Loucy (cell line): ENCODE measurements around the gene SLC13A1.

Experiments
- H2AFZ ChIP-seq: fragments of 200-600 bp; sonication (generic); 2 replicates; pipeline ENCODE4 v1.6.0; 2016; ENCODE audit warnings: antibody characterized with exemption, mild to moderate bottlenecking, low read length, moderate library complexity
- H3F3A ChIP-seq: fragments of 200-600 bp; 2 replicates; pipeline ENCODE4 v1.6.0; 2016; ENCODE audit warnings: antibody characterized with exemption, low read depth, mild to moderate bottlenecking
- H3K27me3 ChIP-seq: fragments of 200-600 bp; sonication (generic); 2 replicates; pipeline ENCODE4 v1.6.1; 2014; ENCODE audit warnings: low read length, mild to moderate bottlenecking; ENCODE audit not compliant: insufficient read depth, poor library complexity, severe bottlenecking
- H3K36me3 ChIP-seq: fragments of 200-600 bp; sonication (generic); 2 replicates; pipeline ENCODE4 v1.6.1; 2016; ENCODE audit warnings: low read length; ENCODE audit not compliant: insufficient read depth
- H3K4me1 ChIP-seq: fragments of 200-600 bp; sonication (generic); 2 replicates; pipeline ENCODE4 v1.5.1; 2014; ENCODE audit warnings: low read length, mild to moderate bottlenecking; ENCODE audit not compliant: insufficient read depth, poor library complexity, severe bottlenecking
- H3K4me2 ChIP-seq: fragments of 200-600 bp; sonication (generic); 2 replicates; pipeline ENCODE4 v1.6.0; 2014; ENCODE audit warnings: antibody characterized with exemption, low read length, low read depth, mild to moderate bottlenecking; ENCODE audit not compliant: poor library complexity, severe bottlenecking
- H3K4me3 ChIP-seq: fragments of 200-600 bp; sonication (generic); 2 replicates; pipeline ENCODE4 v1.5.1; 2014; ENCODE audit warnings: low read length, mild to moderate bottlenecking, mixed read lengths; ENCODE audit not compliant: poor library complexity, severe bottlenecking
- H3K79me2 ChIP-seq: fragments of 200-600 bp; sonication (generic); 2 replicates; pipeline ENCODE4 v1.6.1; 2014; ENCODE audit warnings: low read length; ENCODE audit not compliant: insufficient read depth
- H3K9ac ChIP-seq: fragments of 200-600 bp; sonication (generic); 2 replicates; pipeline ENCODE4 v1.6.0; 2014; ENCODE audit warnings: mild to moderate bottlenecking, low read depth, low read length, moderate library complexity; ENCODE audit not compliant: poor library complexity, severe bottlenecking
- H3K9me2 ChIP-seq: fragments of 200-600 bp; sonication (generic); replicated peaks from 2 replicates; pipeline ENCODE4 v1.6.1; 2016; ENCODE audit warnings: low read depth, low read length, mixed read lengths
- H3K9me3 ChIP-seq: fragments of 200-600 bp; sonication (generic); 2 replicates; pipeline ENCODE4 v1.6.1; 2014; ENCODE audit warnings: mild to moderate bottlenecking, antibody characterized with exemption, low read length, low read depth; ENCODE audit not compliant: insufficient read depth
- H4K20me1 ChIP-seq: fragments of 200-600 bp; sonication (generic); 2 replicates; pipeline ENCODE4 v1.6.0; 2014; ENCODE audit warnings: antibody characterized with exemption, low read length, mild to moderate bottlenecking; ENCODE audit not compliant: insufficient read depth, poor library complexity, severe bottlenecking
- EZH2phosphoT487 ChIP-seq: fragments of 200-600 bp; IDR thresholded peaks from 2 replicates; pipeline ENCODE4 v1.6.1; 2018; ENCODE audit warnings: antibody characterized with exemption, mild to moderate bottlenecking, moderate library complexity, borderline replicate concordance
- TF ChIP-seq, protein P1 (sequence below): fragments of 200-600 bp; sonication (generic); conservative IDR thresholded peaks from 2 replicates; pipeline ENCODE4 v1.5.1; 2014; ENCODE audit warnings: mild to moderate bottlenecking, antibody characterized with exemption, low read length

Gene SLC13A1

DNA sequence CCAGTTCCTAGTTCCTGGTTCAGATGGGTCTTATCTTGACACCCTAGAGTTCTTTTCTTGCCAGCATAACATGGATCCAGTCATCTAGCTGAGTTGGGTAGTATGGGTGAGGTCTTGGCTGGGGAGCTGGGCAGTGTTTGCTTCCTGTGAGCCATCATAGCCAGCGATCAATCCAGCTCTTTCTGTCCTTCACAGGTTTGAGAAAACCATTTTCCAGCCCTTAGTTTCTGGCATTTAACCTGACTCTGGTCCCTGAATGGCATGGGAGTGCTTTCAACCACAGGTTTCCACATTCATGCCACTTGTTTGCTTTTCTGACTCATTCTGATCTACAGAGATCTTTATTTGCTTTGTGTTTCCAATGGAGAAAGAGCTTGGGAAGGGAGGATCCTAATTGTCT, 8.6 kb downstream of the SLC13A1 start:
- Histone ChIP-seq H3F3A (no peaks in the 10 kb centered on the region), H4K20me1 (no peaks in the 10 kb centered on the region), H3K9ac (no peak overlapping the region), H3K36me3 (no peaks in the 10 kb centered on the region), H3K4me2 (no peak overlapping the region), H3K27me3 (no peaks in the 10 kb centered on the region), H3K9me2 (no peaks in the 10 kb centered on the region), H3K9me3 (no peaks in the 10 kb centered on the region), H3K4me3 (no peak overlapping the region), H3K4me1 (no peaks in the 10 kb centered on the region), H2AFZ (no peak overlapping the region), H3K79me2 (no peaks in the 10 kb centered on the region)
- TF ChIP-seq EZH2phosphoT487, result no peak
- TF ChIP-seq, protein P1, sequence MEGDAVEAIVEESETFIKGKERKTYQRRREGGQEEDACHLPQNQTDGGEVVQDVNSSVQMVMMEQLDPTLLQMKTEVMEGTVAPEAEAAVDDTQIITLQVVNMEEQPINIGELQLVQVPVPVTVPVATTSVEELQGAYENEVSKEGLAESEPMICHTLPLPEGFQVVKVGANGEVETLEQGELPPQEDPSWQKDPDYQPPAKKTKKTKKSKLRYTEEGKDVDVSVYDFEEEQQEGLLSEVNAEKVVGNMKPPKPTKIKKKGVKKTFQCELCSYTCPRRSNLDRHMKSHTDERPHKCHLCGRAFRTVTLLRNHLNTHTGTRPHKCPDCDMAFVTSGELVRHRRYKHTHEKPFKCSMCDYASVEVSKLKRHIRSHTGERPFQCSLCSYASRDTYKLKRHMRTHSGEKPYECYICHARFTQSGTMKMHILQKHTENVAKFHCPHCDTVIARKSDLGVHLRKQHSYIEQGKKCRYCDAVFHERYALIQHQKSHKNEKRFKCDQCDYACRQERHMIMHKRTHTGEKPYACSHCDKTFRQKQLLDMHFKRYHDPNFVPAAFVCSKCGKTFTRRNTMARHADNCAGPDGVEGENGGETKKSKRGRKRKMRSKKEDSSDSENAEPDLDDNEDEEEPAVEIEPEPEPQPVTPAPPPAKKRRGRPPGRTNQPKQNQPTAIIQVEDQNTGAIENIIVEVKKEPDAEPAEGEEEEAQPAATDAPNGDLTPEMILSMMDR, result no peak

DNA sequence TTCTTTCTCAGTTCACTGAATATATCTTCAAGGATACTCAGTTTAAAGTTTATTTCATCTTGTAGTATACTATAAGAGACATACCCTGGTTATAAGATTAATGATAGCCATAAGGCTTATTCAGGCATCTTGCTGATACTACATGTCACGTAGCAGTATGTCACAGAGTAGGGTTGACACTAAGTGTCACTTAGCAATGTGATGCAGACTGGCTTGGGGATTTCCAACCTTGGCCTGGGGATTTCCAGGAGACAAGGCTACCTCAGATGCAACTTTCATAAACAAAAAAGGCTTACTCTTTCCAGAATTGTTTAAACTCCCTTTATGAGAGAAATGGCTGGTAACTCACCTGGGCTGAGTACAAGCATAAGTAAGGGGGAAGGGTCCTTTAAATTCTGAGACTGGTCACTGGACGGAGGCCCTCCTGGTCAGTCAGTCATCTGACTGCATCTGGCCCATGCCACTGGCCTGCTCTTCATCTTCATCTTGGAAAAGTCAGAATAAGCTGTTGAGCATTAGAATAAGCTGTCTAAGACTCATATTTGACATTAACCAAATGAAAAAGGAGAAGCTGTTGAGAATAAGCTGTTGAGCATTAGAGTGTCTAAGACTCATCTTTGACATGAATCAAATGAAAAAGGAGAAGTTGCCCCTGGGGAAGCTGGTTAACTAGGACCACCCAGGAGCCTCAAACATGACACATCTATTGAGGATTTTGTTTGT, 9.5 kb downstream of the SLC13A1 start:
- H3K9ac ChIP-seq, result no peak overlapping the region
- no peaks in the 10 kb centered on the region for H3K9me3 ChIP-seq
- no peak overlapping the region for H3K4me2 ChIP-seq
- no peaks in the 10 kb centered on the region for H3K27me3 ChIP-seq
- H3F3A ChIP-seq, result no peaks in the 10 kb centered on the region
- no peak for TF ChIP-seq EZH2phosphoT487
- TF ChIP-seq, protein P1, result no peak
- no peaks in the 10 kb centered on the region for H3K36me3 ChIP-seq
- H3K9me2 ChIP-seq, result no peaks in the 10 kb centered on the region
- no peaks in the 10 kb centered on the region for H3K79me2 ChIP-seq
- no peaks in the 10 kb centered on the region for H4K20me1 ChIP-seq
- H3K4me3 ChIP-seq, result no peak overlapping the region
- no peaks in the 10 kb centered on the region for H3K4me1 ChIP-seq
- H2AFZ ChIP-seq, result no peak overlapping the region

DNA sequence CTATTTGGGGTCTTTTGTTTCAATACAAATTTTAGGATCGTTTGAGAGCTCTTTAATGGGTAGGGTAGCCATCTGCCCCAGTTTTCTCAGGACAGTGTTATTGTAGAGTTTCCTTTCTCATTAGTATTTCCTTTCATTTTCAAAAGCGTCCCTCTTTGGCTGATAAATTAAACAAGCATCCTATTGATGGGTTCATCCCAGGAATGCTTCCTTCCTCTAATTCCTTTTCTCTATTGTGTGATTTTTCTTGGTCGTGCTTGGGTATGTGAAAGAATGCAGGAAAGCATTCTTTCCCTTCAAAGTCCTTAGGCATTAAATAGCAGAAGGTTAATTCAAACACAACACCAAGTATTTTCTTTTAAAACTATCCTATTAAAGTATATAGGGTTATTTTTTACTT, 14.0 kb downstream of the SLC13A1 start:
- Histone ChIP-seq H3K27me3 (no peaks in the 10 kb centered on the region), H3K36me3 (no peaks in the 10 kb centered on the region), H3K4me3 (no peak overlapping the region), H3K4me2 (no peak overlapping the region), H4K20me1 (no peaks in the 10 kb centered on the region), H3K4me1 (no peaks in the 10 kb centered on the region), H3K9ac (no peak overlapping the region), H3K9me3 (no peaks in the 10 kb centered on the region), H3F3A (no peaks in the 10 kb centered on the region), H2AFZ (no peak overlapping the region), H3K9me2 (no peaks in the 10 kb centered on the region), H3K79me2 (no peaks in the 10 kb centered on the region)
- TF ChIP-seq EZH2phosphoT487, result no peak
- TF ChIP-seq, protein P1, result no peak
